GM19452 (cell line): ENCODE results near the gene ARL6IP4.

Experiments used
- ATAC-seq: cut with Tn5 transposase; IDR thresholded peaks from one replicate; pipeline ENCODE4 v1.9.1; 2021; ENCODE audit not compliant: unreplicated experiment

Gene ARL6IP4

DNA sequence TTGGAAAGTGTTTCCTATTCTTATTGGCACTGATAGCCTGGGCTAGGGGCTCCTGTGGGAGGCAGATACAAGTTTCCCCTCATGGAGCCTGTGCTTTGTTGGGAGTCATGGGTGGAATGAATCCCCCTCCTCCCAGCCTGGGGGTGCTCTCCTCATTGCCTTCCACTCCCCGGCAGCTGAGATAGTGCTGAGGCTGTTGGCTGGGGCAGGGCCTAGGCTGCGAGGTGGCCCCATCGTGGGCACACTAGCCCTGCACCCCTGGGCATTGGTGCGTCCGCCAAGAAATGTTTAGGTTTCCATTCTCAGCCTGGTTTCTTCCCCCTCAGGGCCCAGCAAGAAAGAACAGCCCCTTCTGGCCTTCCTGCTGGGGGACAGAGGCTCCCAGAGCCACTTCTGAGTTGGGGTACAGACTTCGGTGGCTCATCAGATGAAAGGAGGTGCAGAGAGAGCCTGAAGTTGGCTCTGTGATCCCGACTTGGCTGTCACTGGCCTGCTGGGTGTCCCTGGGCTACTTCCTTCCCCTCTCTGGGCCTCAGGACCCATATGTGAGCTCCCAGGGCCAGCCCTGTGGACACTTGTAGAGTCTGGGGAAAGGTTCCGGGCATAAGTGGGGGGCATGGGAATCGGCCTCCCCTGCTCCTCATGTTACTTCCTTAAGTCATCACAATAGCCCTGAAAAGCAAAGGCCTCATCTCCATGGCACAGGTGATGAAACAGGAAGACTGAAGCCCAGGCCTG is 2.7 kb upstream of the ARL6IP4 start:
- ATAC-seq, result no peak

DNA sequence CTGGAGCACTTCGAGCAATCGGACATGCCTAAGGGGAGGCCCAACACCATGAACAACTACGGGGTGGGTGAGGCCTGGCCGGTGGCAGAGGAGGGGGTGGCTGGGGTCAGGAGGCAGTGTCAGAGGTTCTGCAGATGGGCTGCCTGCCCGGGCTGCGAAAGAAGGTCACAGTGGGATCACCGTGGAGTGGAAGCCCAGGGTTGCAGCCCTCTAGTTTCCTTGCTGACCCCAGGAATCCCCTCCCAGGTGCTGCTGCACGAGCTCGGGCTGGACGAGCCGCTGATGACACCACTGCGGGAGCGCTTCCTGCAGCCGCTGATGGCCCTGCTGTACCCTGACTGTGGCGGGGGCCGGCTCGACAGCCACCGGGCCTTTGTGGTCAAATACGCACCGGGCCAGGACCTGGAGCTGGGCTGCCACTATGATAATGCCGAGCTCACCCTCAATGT is 1.9 kb upstream of the ARL6IP4 start:
- no peak for ATAC-seq

DNA sequence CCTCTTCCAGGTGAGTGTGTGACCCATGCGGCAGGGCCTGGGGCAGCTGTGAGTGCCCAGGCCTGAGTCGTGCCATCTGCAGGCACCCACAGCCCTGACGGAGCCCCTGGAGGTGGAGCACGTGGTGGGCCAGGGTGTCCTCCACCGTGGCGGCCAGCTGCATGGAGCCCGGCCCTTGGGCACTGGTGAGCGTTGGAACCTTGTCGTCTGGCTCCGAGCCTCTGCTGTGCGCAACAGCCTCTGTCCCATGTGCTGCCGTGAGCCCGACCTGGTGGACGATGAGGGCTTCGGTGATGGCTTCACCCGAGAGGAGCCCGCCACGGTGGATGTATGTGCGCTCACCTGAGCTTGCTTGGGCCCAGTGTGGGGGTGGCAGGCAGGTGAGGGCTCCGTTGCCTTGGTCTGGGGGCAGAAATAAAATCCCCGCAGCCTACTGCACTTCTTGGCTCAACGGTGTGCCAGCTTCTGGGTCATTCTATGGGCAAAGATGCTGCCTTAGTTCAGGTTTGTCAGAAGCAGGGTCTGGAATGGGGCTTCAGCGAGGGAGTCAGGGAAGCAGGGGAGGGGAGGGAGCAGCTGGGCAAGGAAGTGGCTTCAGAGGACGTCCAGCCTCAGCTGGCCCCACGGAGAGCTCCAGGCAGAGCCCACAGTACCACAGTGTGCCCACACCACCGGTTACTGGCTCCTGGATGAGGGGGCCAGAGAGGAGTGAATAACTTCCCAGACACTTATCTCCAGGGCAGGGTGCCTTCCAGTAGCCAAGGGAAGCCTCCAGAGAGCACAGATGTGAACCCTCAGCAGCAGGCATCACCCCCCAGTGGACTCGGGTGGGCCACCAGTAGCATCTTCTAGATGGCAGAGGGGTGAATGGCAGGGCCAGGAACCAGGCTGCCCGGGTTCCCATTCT is 1.2 kb upstream of the ARL6IP4 start:
- no peak for ATAC-seq

DNA sequence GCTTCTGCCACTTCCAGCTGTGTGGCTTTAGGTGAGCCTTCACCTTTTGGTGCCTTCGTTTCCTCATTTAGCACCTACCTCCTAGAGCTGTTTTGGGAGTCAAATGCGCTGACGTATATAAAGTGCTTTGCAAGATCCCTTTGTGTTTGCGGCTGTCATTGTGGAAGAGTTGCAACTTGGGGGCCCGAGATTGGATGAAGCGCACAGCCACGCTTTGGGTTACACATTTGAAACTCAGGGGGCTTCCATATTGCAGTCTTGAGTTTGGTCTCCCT is 636 bp upstream of the ARL6IP4 start:
- no peak for ATAC-seq

DNA sequence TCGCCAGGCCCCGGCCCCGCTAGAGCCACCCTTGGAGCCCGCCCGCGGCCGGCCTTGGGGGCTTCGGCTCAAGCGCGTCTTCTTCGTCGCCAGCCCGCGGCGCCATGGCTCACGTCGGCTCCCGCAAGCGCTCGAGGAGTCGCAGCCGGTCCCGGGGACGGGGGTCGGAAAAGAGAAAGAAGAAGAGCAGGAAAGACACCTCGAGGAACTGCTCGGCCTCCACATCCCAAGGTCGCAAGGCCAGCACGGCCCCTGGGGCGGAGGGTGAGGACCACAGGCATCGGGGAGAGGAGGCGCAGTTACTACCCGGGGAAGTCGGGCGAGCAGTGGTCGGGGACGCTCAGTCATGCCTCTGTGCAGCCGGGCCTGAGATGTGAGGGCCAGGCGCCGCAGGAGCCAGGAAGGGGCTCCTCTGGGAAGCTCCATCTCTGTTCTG is 573 bp downstream of the ARL6IP4 start:
- ATAC-seq, result peak; percentile 30

DNA sequence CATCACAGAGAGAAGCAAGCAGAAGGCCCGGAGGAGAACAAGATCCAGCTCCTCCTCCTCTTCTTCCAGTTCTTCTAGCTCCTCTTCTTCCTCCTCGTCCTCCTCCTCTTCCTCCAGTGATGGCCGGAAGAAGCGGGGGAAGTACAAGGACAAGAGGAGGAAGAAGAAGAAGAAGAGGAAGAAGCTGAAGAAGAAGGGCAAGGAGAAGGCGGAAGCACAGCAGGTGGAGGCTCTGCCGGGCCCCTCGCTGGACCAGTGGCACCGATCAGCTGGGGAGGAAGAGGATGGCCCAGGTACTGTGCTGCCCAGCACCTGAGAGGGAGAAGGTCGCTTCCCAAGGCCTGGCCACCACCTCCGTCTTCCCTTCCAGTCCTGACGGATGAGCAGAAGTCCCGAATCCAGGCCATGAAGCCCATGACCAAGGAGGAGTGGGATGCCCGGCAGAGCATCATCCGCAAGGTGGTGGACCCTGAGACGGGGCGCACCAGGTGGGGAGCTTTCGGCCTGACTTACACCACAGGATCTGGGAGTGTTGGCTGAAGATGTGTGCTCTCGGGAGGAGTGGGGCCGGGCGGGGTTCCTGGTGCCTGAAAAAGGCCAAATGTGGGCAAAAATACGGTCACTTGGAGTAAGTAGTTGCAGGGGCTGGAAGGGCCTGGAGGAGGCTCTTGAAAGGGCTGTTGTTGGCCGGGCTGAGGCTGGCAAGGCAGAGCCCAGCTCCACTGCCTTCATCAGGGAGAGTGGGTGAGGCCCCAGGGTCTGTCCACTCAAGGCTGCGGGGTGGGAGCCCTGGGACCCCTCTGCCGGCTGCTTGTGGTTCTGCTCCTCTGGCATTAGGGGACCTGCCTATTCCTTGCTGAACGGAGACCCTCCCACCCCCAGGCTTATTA is 1.4 kb downstream of the ARL6IP4 start:
- no peak for ATAC-seq

DNA sequence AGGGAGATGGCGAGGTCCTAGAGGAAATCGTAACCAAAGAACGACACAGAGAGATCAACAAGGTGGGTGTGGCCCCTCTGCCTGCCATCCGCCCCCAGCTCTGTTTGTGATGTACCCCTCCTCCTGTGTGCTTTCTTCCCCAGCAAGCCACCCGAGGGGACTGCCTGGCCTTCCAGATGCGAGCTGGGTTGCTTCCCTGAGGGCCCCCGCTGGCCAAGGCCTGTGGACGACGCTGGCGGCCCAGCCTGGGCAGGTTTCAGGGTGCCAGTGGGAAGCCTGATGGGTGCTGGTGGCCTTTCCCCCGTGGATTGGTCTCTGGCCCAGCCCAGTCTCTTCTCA is 2.0 kb downstream of the ARL6IP4 start:
- ATAC-seq, result no peak

DNA sequence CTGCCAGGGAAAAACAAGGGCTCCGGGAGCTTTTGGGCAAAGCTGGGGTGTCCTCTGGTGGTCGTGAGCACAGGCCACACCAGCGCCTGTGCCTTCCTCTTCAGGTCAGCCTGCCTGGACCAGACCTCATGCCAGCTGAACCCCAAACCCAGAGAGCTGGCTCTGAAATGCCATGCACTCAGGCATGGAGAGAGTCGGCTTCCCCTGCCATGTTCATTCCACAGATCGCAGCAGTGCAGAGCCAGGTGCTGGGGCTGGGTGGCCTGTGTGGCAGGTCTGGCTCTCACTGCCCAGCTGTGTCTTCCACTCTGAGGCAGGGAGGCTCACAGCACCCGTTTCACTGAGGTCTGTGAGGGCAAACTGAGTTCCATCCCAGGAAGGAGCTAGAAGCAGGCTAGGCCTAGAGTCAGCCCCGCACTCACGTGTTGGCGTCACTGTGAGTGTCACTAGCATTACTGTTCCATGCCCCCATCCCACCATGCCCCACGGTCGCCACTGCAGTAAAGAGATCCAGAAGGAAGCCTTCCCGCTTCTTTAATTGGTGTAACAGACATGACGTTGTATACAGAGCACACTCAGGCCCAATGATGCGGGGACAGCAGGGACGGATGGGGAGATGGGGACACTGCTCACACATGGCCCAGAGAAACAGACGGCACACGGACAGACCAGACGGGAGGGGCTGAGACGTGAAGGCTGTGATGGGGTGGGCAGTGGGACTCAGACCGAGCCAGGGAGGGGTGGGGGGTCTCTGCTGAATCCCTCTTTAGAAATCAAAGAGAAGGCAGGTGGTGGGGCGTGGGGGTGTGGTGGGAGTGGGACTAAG is 2.7 kb downstream of the ARL6IP4 start:
- no peak for ATAC-seq

DNA sequence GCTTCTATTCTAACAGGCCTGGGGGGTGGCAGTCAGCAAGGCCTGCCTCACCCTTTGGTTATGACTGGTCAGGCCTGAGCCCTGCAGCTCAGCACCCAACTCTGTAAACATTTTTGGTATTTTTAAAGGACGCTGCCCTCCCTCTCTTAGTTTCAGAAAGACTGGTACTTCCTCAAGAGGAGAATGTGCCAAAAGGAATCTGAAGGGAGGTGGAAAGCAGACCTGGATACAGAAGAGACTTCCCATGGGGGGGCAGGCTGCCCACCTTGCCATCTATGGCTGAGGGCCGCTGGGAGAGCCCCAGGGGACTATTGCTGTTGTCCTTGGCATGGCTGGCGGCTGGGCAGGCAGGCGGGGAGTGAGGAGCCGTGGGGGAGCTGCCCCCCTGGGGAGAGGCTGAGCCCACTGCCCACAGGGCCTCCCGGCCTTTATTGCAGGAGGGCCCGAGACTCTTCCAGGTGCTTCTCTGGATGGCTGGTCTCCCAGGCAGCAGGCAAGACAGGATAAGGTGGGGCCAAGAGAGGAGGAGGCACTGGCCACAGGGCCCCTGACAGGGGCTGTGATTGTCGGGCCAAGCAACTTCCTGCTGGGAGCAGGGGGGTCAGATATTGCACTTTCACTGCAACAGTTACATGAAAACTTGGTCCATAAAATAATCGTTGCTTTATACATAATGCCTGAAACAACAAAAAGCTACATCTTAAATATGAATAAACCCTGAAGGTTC is 3.5 kb downstream of the ARL6IP4 start:
- no peak for ATAC-seq

DNA sequence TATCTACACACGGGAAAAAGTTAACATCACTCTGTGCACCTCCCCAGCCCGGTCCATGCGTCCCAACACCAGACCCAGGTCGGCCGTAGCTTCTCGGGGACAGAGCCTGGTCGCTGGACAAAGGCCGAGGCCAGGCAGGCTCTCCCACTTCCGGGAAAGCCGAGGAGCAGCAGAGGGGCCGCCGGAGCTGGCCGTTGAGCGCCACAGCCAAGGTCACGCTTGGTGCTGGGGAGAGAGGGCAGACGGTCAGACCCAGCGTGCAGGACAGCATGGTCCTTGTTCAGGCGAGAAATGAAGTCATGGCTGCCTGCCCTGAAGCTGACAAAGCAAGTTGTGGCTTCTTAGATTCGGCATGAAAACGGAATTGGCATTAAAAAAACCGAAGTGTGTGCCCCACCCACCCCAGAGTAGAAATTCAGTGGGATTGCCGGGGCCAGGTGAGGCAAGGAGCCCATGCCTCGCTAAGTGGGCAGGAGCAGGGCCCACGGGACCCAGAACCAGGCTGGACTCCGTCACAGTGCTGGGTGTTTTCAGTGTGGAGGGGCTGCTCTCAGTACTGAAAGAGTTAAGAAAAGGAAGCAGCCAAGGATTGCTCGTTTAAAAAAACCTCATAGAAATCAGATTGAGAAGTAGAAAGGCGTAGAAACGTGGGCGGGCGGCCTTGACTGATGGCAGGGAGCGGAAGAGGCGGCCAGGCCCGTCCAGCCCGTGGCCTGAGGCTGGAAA is 4.3 kb downstream of the ARL6IP4 start:
- ATAC-seq, result no peak

DNA sequence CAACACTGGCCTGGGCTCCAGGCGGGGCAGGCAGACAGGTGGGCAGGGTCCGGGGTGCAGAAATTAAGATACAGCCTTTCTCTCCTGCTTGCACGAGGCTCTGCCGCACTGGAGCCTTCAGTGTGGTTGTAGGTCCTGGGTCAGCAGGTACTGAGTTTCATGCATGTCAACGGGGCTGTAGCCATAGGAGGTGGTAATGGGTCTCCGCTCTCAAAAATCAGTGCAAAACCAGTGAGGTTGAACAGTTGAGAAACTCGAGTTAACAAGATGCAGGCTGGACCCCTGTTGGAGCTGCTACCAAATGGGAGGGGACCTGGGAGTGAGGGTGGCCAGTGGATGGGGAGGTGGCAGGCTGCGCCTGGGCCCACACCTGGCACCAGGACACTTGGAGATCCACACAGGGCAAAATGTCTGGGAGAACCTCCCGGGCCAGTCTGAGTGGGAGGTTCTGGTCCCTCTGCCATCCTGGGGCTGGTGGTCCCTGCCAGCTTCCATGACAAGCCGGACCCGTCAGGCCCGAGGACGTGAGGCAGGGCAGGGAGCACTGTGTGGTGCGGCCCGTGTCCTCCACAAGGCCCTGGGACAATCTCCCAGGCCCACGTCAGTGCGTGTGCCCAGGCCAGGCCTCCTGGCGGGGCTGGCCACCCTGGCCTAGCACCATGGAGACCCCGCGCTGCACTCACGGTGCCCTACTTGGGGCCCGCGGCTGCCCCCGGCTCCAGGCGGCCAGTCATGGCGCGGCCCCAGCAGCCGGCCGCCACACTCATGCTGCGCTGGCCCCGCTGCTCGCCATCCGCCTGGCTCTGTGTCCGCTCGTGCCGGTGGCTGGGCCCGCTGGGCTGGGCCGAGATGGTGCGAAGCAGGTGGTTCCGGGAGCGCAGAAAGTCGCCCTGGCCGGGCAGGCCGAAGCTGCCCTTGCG is 5.1 kb downstream of the ARL6IP4 start:
- ATAC-seq, result no peak

DNA sequence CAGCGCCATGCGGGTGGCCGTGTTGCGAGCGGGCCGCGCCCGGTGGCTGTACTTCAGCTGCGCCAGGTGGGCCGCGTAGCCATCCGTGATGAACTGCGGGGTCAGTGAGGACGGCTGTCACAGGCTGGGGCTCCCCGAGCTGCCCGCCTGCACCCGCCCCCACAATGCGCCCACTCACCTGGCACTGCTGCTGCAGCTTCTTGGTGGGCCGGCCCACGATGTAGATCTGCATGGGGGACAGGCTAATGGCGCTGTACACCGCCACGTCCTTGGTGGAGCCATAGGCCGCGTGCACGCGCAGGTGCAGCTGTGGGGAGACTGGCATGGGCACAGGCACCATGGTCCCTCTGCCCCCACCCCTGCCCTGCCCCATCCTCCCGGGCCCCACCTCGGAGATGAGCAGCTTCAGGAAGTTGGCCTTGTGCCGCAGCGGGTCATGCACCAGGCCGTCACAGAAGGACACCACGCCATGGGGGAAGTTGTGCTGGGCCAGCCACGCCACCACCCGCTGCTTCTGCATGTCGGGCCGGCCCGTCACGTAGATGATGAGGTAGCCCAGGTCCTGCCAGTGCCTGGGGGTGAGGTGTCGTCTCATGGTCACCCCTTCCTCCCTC is 5.9 kb downstream of the ARL6IP4 start:
- ATAC-seq, result no peak

DNA sequence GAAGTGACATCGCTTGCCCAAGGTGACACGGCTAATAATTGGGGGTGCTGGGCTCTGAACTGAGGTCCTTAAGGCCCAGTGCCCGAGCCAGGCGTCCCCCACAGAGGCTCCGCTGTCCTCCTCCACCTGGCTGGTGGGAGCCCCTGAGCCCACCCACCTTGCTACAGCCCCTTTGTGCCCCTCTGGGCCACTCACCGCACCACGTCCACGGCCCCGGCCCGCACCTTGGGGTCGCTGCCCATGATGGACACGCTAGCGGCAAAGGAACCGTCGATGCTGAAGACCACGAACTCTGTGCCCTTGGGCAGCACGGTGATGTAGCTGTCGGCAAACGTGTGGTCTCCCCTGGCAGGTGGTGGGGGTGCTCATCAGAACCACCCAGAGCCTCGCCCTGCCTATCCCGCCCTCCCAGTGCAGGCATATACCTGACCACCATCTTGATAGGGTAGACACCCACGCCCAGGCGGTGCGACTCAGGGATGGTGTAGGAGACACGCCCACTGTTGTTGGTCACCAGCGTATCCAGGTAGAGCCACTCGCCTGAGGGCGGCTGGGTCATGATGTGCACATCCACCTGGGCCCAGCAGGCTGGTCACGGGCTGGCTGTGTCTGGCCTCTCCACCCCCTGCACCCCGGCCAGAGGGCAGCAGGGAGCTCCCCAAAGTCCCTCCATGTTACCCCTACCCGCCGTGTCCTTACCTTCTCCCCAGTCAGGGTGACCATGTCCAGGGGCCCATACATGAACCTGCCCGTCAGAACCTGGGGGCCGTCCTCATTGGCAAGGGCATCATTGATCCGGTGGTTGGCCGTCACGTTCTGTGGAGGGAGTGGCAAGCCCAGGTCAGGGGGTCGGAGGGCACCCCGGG is 6.8 kb downstream of the ARL6IP4 start:
- no peak for ATAC-seq

DNA sequence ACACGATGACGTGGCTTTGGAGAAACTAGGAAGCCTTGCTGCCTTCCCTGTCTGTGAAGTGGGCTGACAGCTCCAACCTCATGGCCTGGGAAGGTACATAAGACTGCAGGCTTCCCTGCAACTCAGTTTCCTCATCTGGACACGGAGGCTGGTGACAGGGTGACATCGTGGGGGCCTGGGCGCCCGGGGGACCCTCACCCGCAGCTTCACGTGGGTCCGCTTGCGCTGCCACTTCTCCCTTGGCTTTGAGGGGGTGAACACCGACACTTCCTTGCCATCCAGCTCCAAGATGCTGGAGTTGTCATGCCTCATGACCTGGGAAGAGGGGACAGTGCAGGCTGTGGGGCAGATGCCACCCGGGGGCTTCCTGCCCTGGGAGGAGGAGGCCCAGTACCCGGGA is 7.6 kb downstream of the ARL6IP4 start:
- ATAC-seq, result no peak

DNA sequence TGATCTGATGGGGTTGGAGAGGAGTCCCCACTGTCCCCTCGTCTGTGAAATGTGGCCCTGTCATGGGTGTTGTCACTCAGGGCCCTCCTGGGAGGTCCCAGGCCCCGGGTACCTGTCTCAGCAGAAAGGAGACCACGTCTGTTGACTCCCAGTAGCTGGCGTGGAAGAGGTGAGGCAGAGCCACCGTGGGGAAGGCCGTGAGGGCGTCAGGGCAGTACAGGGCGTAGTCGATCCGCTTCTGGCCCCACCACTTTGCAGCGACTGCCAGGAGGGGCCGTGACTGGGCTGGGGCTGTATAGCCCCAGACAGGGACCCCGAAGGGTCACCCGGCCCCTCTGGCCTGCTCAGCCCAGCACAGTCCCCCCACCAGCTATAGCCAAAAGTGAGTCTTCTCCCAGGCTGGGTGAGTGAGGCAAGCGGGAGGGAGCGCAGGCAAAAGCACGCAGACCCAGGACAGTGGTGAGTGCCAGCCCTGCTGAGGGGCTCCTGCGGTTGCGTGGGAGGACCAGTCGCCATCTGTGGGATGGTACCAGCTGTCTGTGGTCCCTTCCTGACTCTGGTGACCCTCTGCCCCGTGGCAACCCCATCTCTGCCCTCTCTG is 8.2 kb downstream of the ARL6IP4 start:
- ATAC-seq, result no peak

DNA sequence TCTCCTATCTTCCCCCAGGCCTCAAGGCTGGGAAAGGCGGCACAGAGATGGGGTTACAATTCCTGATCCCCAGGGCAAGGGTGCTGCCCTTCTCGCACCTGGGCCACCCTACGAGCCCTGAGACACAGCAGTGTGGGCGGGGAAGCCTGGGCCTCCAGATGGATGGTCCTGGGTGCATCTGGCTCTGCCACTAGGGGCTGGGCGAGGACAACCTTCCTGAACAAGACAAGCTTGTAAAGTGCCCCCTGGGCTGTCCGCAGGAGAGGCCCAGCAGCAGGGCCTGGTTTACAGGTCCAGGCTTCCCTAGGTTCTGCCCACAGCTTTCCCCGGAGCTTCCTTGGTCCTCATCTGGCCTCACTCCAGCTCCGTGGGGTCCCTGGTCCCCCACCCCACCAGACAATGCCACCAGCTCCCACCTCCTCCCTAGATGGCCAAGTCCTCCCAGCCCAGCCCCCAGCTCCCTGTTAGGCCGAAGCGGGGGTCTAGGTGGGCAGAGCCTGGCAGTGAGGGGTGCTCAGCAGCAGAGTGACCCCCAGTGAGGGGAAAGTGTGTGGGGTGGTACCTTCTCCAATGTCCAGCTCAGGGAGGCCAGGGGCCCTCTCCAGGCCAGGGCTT is 8.9 kb downstream of the ARL6IP4 start:
- ATAC-seq, result no peak
